NB4 (cell line): Measurements from ENCODE around the gene LANCL1.

Source experiments
- CTCF ChIP-seq: IDR thresholded peaks from one replicate; pipeline ENCODE4 v1.5.1; 2012; ENCODE audit warnings: low read depth, low read length
- MYC ChIP-seq: IDR thresholded peaks from 2 replicates; pipeline ENCODE4 v1.6.1; 2011; ENCODE audit warnings: low read depth, low read length
- POLR2A ChIP-seq: IDR thresholded peaks from 2 replicates; pipeline ENCODE4 v1.6.1; 2011; ENCODE audit warnings: mild to moderate bottlenecking; ENCODE audit not compliant: insufficient read length; ENCODE audit errors: extremely low read depth

- TF ChIP-seq CTCF (no peak), POLR2A (no peak), MYC (no peak)
Measured at GRCh38 chr2:210389856-210390255, 86.7 kb downstream of the LANCL1 start.
